ENCODE results near the gene PTGS1. TPM values are rescaled to one million over a fixed set of nuclear protein-coding genes. Genes with fewer than 3 reads are reported as not detected.
A peak's percentile ranks its signal among the peaks of the same experiment; 100 is the strongest.
"Not testable (repeated sequence)": the region's sequence is repeated elsewhere in the genome, so short reads cannot be mapped to it uniquely, and the experiment has no call there.

Gene PTGS1
- total RNA-seq, 1 donor: 10.4 TPM

DNA sequence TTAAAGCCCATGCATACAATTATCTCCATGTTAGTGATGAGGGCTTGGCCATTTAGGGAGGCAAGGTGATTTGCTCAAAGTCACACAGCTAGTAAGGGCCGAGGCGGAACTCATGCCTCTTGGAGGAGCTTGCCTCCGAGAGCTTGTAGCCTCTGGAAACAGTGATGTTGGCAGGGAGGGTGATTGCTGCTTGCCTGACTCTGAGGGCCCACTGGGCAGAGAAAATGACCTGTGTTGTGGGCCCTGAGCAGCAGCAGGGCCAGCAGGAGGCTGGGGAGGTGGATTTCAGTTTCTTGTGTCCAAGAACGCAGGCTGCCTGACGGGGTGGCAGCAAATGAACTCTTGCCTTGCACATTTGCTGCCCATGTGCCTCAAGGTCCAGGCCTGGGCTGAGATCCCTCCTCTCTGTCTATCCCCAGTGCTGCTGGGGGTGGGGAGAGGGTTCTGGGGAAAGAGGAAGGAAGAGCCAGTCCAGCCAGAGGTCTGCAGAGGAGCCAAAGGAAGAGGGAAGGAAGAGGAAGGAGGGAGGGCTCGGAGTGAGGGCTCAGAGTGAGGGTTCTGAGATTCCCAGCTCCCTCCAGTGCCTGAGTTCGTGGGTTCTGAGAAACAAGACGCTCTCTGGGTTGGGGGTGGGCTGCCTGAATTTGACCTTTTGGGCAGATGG lies 16.2 kb upstream of the PTGS1 start:
- DNase-seq (ENCODE audit: low read depth): no peak
- TF ChIP-seq, protein P1, sequence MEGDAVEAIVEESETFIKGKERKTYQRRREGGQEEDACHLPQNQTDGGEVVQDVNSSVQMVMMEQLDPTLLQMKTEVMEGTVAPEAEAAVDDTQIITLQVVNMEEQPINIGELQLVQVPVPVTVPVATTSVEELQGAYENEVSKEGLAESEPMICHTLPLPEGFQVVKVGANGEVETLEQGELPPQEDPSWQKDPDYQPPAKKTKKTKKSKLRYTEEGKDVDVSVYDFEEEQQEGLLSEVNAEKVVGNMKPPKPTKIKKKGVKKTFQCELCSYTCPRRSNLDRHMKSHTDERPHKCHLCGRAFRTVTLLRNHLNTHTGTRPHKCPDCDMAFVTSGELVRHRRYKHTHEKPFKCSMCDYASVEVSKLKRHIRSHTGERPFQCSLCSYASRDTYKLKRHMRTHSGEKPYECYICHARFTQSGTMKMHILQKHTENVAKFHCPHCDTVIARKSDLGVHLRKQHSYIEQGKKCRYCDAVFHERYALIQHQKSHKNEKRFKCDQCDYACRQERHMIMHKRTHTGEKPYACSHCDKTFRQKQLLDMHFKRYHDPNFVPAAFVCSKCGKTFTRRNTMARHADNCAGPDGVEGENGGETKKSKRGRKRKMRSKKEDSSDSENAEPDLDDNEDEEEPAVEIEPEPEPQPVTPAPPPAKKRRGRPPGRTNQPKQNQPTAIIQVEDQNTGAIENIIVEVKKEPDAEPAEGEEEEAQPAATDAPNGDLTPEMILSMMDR (IDR thresholded peaks at IDR 0.05; ENCODE audit: insufficient read depth, low read depth, low read length): no peak
- H3K4me3 ChIP-seq (ENCODE audit: low read depth, low read length): no peak overlapping the region

DNA sequence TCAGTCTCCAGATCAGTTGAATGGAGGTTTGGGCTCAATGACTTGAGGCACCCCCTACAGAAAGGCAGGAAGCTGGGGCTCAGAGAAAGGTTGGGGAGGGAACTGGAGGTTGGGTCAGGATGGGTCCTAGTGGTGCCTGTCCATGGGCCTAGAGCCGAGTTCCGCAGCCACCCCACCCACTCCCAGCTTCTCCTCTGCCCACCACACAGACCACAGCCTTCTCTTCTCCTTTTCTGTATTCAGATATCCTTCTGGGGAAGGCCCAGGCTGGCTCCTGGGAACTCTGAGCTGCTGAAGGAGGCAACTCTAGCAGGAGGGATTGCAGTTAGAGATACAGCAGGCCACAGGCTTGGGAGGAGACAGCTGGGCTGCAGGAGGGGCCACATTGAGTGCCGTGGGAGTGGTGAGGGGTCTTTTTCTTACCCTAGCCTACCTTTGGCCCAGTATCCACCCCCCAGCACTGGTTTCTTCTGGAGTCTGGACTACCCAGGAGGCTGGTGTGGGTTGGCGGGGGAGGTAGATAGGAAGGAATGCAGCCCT lies 15.4 kb upstream of the PTGS1 start:
- DNase-seq (ENCODE audit: low read depth): no peak
- no peak overlapping the region for H3K4me3 ChIP-seq (ENCODE audit: low read depth, low read length)
- TF ChIP-seq, protein P1 (IDR thresholded peaks at IDR 0.05; ENCODE audit: insufficient read depth, low read depth, low read length): no peak

DNA sequence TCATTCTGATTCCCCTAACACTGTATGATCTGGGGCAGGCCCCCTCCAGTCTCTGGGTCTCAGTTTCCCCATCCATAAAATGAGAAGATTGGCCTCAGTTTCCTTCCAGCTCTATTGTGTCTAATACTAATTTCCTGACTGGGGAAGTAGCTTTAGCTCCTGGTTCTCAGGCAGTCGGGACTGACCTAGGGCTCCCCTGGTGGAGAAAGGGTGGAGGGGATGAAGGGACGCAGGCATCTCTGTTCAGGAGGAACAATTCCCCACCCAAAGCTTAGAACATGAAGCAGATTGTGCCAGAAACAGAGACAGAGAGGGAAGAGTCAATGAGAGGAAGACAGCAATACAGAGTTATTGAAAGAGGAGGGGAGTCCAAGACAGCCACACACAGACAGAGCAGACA lies 14.2 kb upstream of the PTGS1 start:
- no peak for DNase-seq (ENCODE audit: low read depth)
- H3K4me3 ChIP-seq (ENCODE audit: low read depth, low read length): no peak overlapping the region
- TF ChIP-seq, protein P1 (IDR thresholded peaks at IDR 0.05; ENCODE audit: insufficient read depth, low read depth, low read length): peak; percentile 56

DNA sequence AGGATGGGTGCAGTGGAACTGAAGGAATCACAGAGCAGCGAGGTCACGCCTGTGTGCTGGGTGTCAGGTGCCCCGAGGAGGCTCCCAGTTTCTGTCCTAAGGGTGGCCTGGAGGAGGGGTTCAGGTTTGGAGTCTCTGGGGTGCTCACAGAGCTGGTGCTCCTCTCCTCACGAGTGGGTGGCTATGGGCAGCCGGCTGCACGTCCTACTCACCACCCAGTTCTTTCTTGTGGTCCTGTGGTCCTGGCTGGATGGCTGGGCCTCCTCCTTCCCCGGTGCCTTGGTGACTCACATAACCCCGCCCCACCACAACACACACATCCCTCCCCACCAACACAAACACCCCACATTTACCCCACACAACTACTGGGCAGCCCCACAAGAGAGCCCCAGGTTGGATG lies 9.9 kb upstream of the PTGS1 start:
- H3K4me3 ChIP-seq (ENCODE audit: low read depth, low read length): no peak overlapping the region
- DNase-seq (ENCODE audit: low read depth): no peak
- TF ChIP-seq, protein P1 (IDR thresholded peaks at IDR 0.05; ENCODE audit: insufficient read depth, low read depth, low read length): no peak

DNA sequence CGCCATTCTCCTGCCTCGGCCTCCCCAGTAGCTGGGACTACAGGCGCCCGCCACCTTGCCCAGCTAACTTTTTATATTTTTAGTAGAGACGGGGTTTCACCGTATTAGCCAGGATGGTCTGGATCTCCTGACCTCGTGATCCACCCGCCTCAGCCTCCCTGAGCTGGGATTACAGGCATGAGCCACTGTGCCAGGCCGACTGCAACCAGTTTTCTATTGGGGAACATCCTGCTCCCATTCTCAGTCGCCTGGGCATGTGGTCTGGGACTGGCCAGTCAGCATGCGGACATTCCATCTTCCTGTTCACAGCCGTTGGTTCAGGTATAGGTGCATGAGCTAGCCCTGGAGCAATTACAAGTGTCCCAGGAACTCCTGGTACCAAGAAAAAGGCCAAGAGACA lies 7.7 kb upstream of the PTGS1 start:
- H3K4me3 ChIP-seq (ENCODE audit: low read depth, low read length); DNase-seq (ENCODE audit: low read depth): not testable (repeated sequence)

DNA sequence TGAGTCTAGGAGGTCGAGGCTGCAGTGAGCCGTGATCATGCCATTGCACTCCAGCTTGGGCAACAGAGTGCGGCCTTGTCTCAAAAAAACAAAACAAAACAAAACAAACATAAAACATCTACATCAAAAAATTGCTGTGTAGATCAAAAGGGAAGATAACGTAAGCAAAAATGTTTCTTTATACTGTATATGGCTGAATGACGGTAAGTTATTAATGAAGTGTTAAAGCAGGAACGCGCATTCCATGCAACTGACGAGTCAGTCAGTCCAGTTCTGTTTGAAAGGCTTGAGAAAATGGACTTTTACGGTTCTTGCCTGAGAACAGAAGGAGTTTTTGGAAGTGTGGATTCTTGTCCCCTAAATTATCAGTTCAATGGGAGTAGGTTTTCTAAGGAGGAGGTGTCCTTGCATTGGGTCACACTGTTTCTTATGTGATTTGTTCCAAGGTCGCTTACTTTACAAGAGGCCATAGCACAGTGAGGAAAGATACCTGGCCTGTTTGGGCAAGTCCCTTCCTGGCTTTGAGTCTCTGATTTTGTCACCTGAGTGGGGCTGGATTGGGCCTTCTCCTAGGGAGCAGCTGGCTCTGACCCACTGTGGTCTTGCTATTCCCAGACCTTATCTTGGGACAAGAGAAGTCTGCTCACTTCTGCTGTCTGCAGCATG lies 6.6 kb upstream of the PTGS1 start:
- H3K4me3 ChIP-seq (ENCODE audit: low read depth, low read length): no peak overlapping the region
- no peak for DNase-seq (ENCODE audit: low read depth)
- TF ChIP-seq, protein P1 (IDR thresholded peaks at IDR 0.05; ENCODE audit: insufficient read depth, low read depth, low read length): no peak

DNA sequence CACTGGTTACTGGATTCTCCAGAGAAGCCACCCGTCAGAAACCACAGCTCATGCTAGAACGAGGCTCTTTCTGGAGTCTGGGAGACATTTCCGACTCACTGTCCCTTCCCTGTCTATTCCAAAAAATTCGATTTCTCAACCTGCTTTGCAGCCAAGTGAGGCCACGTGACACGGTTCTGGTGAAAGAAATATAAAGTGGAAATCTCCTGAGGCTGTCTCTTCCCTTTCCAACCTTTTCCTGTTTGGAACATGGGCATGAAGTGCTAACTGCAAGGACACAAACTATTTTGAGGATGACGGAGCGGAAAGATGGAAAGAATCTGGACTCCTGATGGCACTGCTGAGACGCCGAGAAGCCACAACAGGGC lies 6.1 kb upstream of the PTGS1 start:
- TF ChIP-seq, protein P1 (IDR thresholded peaks at IDR 0.05; ENCODE audit: insufficient read depth, low read depth, low read length): no peak
- no peak for DNase-seq (ENCODE audit: low read depth)
- H3K4me3 ChIP-seq (ENCODE audit: low read depth, low read length): no peak overlapping the region
